GM12873 (cell line): ENCODE measurements around the gene CD300LB.

Experiments
- CTCF ChIP-seq: IDR thresholded peaks from 2 replicates; pipeline ENCODE4 v1.5.1; 2012; ENCODE audit warnings: low read depth, mild to moderate bottlenecking, moderate library complexity, low read length, control low read depth; ENCODE audit not compliant: insufficient read depth; ENCODE audit errors: missing control alignments

Gene CD300LB

GRCh38 chr17:74547264-74547663 is 16.0 kb upstream of the CD300LB start:
- no peak for TF ChIP-seq CTCF

- no peak for TF ChIP-seq CTCF
Observed at GRCh38 chr17:74546586-74546985, 15.3 kb upstream of the CD300LB start.

- TF ChIP-seq CTCF, result no peak
Observed at GRCh38 chr17:74545843-74546230, 14.6 kb upstream of the CD300LB start, which contains the start of gene CD300C. TSS of gene CD300C (minus strand) at chr17:74546115. CDS start at chr17:74545782, 333 bp downstream.

- TF ChIP-seq CTCF, result no peak
Observed at GRCh38 chr17:74544991-74545842, 13.9 kb upstream of the CD300LB start.

GRCh38 chr17:74543891-74544760 is 12.9 kb upstream of the CD300LB start:
- no peak for TF ChIP-seq CTCF

- TF ChIP-seq CTCF, result no peak
Observed at GRCh38 chr17:74543406-74543805, 12.1 kb upstream of the CD300LB start.
